Astrocyte (in vitro differentiated cells and primary cell): ENCODE results near the gene IKZF2. TPM values are rescaled to one million over a fixed set of nuclear protein-coding genes. Genes with fewer than 3 reads are reported as not detected.

ENCODE experiments used
- DNase-seq: peaks from one replicate; pipeline ENCODE4 v3.0.0-alpha.2; 2010; ENCODE audit warnings: low read depth
- FAIRE-seq: peaks from 2 replicates; lab custom pipeline; 2011; peaks lifted over from hg19 to GRCh38; lab: Jason Lieb, UNC
- H2AFZ ChIP-seq: 2 replicates; pipeline ENCODE4 v1.6.0; 2012; ENCODE audit warnings: low read depth, low read length, inconsistent platforms
- H3K27ac ChIP-seq: 2 replicates; pipeline ENCODE4 v1.5.1; 2011; ENCODE audit warnings: low read depth, low read length, inconsistent platforms
- H3K27me3 ChIP-seq: 2 replicates; pipeline ENCODE4 v1.6.0; 2011; ENCODE audit warnings: low read length, inconsistent platforms; ENCODE audit not compliant: insufficient read depth
- H3K36me3 ChIP-seq: 2 replicates; pipeline ENCODE4 v1.5.1; 2011; ENCODE audit warnings: low read length, inconsistent platforms; ENCODE audit not compliant: insufficient read depth
- H3K4me1 ChIP-seq: 2 replicates; pipeline ENCODE4 v1.5.1; 2011; ENCODE audit warnings: low read length, inconsistent platforms; ENCODE audit not compliant: insufficient read depth
- H3K4me2 ChIP-seq: 2 replicates; pipeline ENCODE4 v1.6.0; 2012; ENCODE audit warnings: low read length, inconsistent platforms
- H3K4me3 ChIP-seq: 2 replicates; pipeline ENCODE4 v1.5.1; 2011; ENCODE audit warnings: low read depth, mild to moderate bottlenecking, low read length, inconsistent platforms; ENCODE audit not compliant: insufficient read depth
- H3K79me2 ChIP-seq: 2 replicates; pipeline ENCODE4 v1.6.0; 2012; ENCODE audit warnings: mild to moderate bottlenecking, low read length, inconsistent platforms; ENCODE audit not compliant: insufficient read depth
- H3K9ac ChIP-seq: 2 replicates; pipeline ENCODE4 v1.6.0; 2012; ENCODE audit warnings: mild to moderate bottlenecking, low read length, inconsistent platforms
- H3K9me3 ChIP-seq: 2 replicates; pipeline ENCODE4 v1.5.1; 2012; ENCODE audit warnings: low read depth, mild to moderate bottlenecking, low read length, inconsistent platforms; ENCODE audit not compliant: insufficient read depth
- H4K20me1 ChIP-seq: 2 replicates; pipeline ENCODE4 v1.6.0; 2012; ENCODE audit warnings: low read length, inconsistent platforms; ENCODE audit not compliant: insufficient read depth
- H3K27ac Mint-ChIP-seq: one replicate; pipeline ENCODE4 v1.8.0; 2021; ENCODE audit warnings: mild to moderate bottlenecking, mixed read lengths; ENCODE audit not compliant: unreplicated experiment
- H3K27me3 Mint-ChIP-seq: one replicate; pipeline ENCODE4 v1.8.0; 2021; ENCODE audit warnings: low read depth, mixed read lengths; ENCODE audit not compliant: unreplicated experiment
- H3K36me3 Mint-ChIP-seq: one replicate; pipeline ENCODE4 v1.8.0; 2021; ENCODE audit warnings: low read depth, mixed read lengths; ENCODE audit not compliant: unreplicated experiment
- H3K4me1 Mint-ChIP-seq: one replicate; pipeline ENCODE4 v1.8.0; 2021; ENCODE audit warnings: low read depth, mixed read lengths; ENCODE audit not compliant: unreplicated experiment
- H3K4me3 Mint-ChIP-seq: one replicate; pipeline ENCODE4 v1.8.0; 2021; ENCODE audit warnings: mild to moderate bottlenecking, moderate library complexity, mixed read lengths; ENCODE audit not compliant: unreplicated experiment
- H3K9me3 Mint-ChIP-seq: one replicate; pipeline ENCODE4 v1.8.0; 2021; ENCODE audit warnings: mild to moderate bottlenecking, mixed read lengths; ENCODE audit not compliant: unreplicated experiment
- CTCF ChIP-seq: IDR thresholded peaks from 2 replicates; pipeline ENCODE4 v1.5.1; 2011; ENCODE audit warnings: low read depth, mild to moderate bottlenecking, inconsistent platforms, low read length, moderate library complexity; ENCODE audit not compliant: insufficient read depth
- EZH2 ChIP-seq: IDR thresholded peaks from 2 replicates; pipeline ENCODE4 v1.6.1; 2012; ENCODE audit warnings: mild to moderate bottlenecking, low read length, inconsistent platforms; ENCODE audit not compliant: insufficient read depth
- total RNA-seq: library from RNA; stranded (reverse); gene quantifications from 2 replicates; pipeline ENCODE4 v1.2.1, GENCODE V29; 2021

Gene IKZF2
- total RNA-seq, 1 donor from 2014 or later = 15.5 TPM

GRCh38 chr2:213086571-213086970 lies 64.8 kb downstream of the IKZF2 start:
- H3K4me3 ChIP-seq = no peak overlapping the region
- no peaks in the 10 kb centered on the region for H3K79me2 ChIP-seq
- Mint-ChIP-seq H3K9me3 (no peaks in the 10 kb centered on the region), H3K4me3 (peak overlapping the region; percentile 8), H3K27me3 (no peaks in the 10 kb centered on the region), H3K4me1 (peaks cover 33% of the 10 kb centered on the region), H3K36me3 (no peaks in the 10 kb centered on the region), H3K27ac (peak overlapping the region; percentile 82)
- H4K20me1 ChIP-seq = no peaks in the 10 kb centered on the region
- H3K9me3 ChIP-seq = no peaks in the 10 kb centered on the region
- no peak for FAIRE-seq
- DNase-seq = peak; percentile 34
- peak overlapping the region; percentile 4 for H3K27ac ChIP-seq
- H3K9ac ChIP-seq = no peak overlapping the region
- H3K36me3 ChIP-seq = no peaks in the 10 kb centered on the region
- peak overlapping the region; percentile 54 for H3K4me2 ChIP-seq
- H3K4me1 ChIP-seq = peaks cover 5% of the 10 kb centered on the region
- no peak overlapping the region for H2AFZ ChIP-seq
- no peaks in the 10 kb centered on the region for H3K27me3 ChIP-seq
- TF ChIP-seq CTCF (no peak), EZH2 (no peak)

GRCh38 chr2:213086050-213086449 lies 65.4 kb downstream of the IKZF2 start:
- DNase-seq (peak; percentile 22), FAIRE-seq (peak; percentile 83)
- Histone ChIP-seq H3K79me2 (no peaks in the 10 kb centered on the region), H3K9me3 (no peaks in the 10 kb centered on the region), H3K27me3 (no peaks in the 10 kb centered on the region), H3K4me1 (peaks cover 5% of the 10 kb centered on the region), H4K20me1 (no peaks in the 10 kb centered on the region), H3K36me3 (no peaks in the 10 kb centered on the region), H3K4me2 (no peak overlapping the region), H3K4me3 (no peak overlapping the region), H3K27ac (no peak overlapping the region), H3K9ac (no peak overlapping the region), H2AFZ (no peak overlapping the region)
- Mint-ChIP-seq H3K36me3 (no peaks in the 10 kb centered on the region), H3K27ac (peak overlapping the region; percentile 48), H3K4me3 (peak overlapping the region; percentile 8), H3K4me1 (peaks cover 33% of the 10 kb centered on the region), H3K27me3 (no peaks in the 10 kb centered on the region), H3K9me3 (no peaks in the 10 kb centered on the region)
- TF ChIP-seq CTCF = no peak
- no peak for TF ChIP-seq EZH2

GRCh38 chr2:213085538-213085937 lies 65.9 kb downstream of the IKZF2 start:
- TF ChIP-seq EZH2 (no peak), CTCF (no peak)
- H3K36me3 Mint-ChIP-seq = no peaks in the 10 kb centered on the region
- H3K27ac ChIP-seq = no peak overlapping the region
- peak overlapping the region; percentile 48 for H3K27ac Mint-ChIP-seq
- H3K4me1 Mint-ChIP-seq = peaks cover 33% of the 10 kb centered on the region
- no peaks in the 10 kb centered on the region for H3K9me3 ChIP-seq
- H3K4me3 Mint-ChIP-seq = no peak overlapping the region
- H3K9ac ChIP-seq = no peak overlapping the region
- no peaks in the 10 kb centered on the region for H3K9me3 Mint-ChIP-seq
- no peaks in the 10 kb centered on the region for H3K27me3 ChIP-seq
- no peak overlapping the region for H3K4me2 ChIP-seq
- H3K27me3 Mint-ChIP-seq = no peaks in the 10 kb centered on the region
- H3K4me1 ChIP-seq = peaks cover 5% of the 10 kb centered on the region
- no peak for FAIRE-seq
- H2AFZ ChIP-seq = no peak overlapping the region
- DNase-seq = no peak
- no peaks in the 10 kb centered on the region for H4K20me1 ChIP-seq
- no peak overlapping the region for H3K4me3 ChIP-seq
- H3K79me2 ChIP-seq = no peaks in the 10 kb centered on the region
- no peaks in the 10 kb centered on the region for H3K36me3 ChIP-seq
